Upper lobe of left lung (tissue), 6 donors: Measurements from ENCODE around the gene GUCY2C. TPM values are rescaled to one million over a fixed set of nuclear protein-coding genes. Genes with fewer than 3 reads are reported as not detected.

Source experiments
- ATAC-seq, 2 donors: fragments of 200-7000 bp; cut with Tn5 transposase; one replicate each; pipeline ENCODE4 v1.9.1; 2022; ENCODE audit warnings: mild to moderate bottlenecking in 2 of 2, moderate library complexity in 2 of 2; ENCODE audit not compliant: low FRiP score in 2 of 2
- DNase-seq, 2 donors: peaks; one replicate each; pipeline ENCODE4 v3.0.0-alpha.2; 2019 to 2020
- H3K27ac ChIP-seq, 4 donors: fragments of 200-600 bp; sonication (generic); one replicate each; pipeline ENCODE4 v1.5.1; 2016 to 2019
- H3K27me3 ChIP-seq, 4 donors: fragments of 200-600 bp; sonication (generic); one replicate each; pipeline ENCODE4 v1.5.1; 2017 to 2019
- H3K36me3 ChIP-seq, 4 donors: fragments of 200-600 bp; sonication (generic); one replicate each; pipeline ENCODE4 v1.5.1; 2016 to 2019
- H3K4me1 ChIP-seq, 4 donors: fragments of 200-600 bp; sonication (generic); one replicate each; pipeline ENCODE4 v1.5.1; 2018 to 2019
- H3K4me3 ChIP-seq, 4 donors: fragments of 200-600 bp; sonication (generic); one replicate each; pipeline ENCODE4 v1.5.1; 2017 to 2019; ENCODE audit warnings: mild to moderate bottlenecking in 2 of 4, moderate library complexity in 1 of 4
- H3K9me3 ChIP-seq, 4 donors: fragments of 200-600 bp; sonication (generic); one replicate each; pipeline ENCODE4 v1.5.1; 2018 to 2019
- EP300 ChIP-seq, 4 donors: sonication (generic); formaldehyde crosslinking; IDR thresholded peaks; one replicate each; pipeline ENCODE4 v1.5.1; 2017; ENCODE audit warnings: antibody characterized with exemption in 4 of 4, control low read depth in 2 of 4
- POLR2A ChIP-seq, 4 donors: fragments of 450-650 bp; IDR thresholded peaks; one replicate each; pipeline ENCODE4 v1.5.1; 2016 to 2017; ENCODE audit warnings: antibody characterized with exemption in 4 of 4, mild to moderate bottlenecking in 2 of 4
- POLR2AphosphoS5 ChIP-seq, 2 donors: sonication (generic); formaldehyde crosslinking; IDR thresholded peaks; one replicate each; pipeline ENCODE4 v1.5.1; 2017; ENCODE audit warnings: antibody characterized with exemption in 2 of 2
- WGBS, 2 donors: methylation state at CpG; one replicate each; pipeline ENCODE4 v1.1.5; 2017 to 2018; 5-methylcytosine and 5-hydroxymethylcytosine counted together
- total RNA-seq, 6 donors: library from RNA; depleted of rRNA in 4 of 6; stranded (reverse); fragments of >200 nt in 4 of 6; gene quantifications; one replicate each; pipeline versions ENCODE4 v1.1.0 to v1.2.1, GENCODE V29; 2016 to 2021
- TF ChIP-seq, protein P1 (sequence below), 6 experiments: fragments of 450-650 bp in 4 of 6; fragments of 200-600 bp in 2 of 6; sonication (generic) in 2 of 6; IDR thresholded peaks; one replicate each; pipeline ENCODE4 v1.5.1; 2016 to 2019; ENCODE audit warnings: antibody characterized with exemption in 6 of 6
- donor health status: DM: no; HTN: no; CAD: no; lungs with moderate emphysema.
- donor health status: DM: no; HTN: yes; CAD: no; lungs with severe emphysema.

The GUCY2C gene
- total RNA-seq, 6 donors from 2014 or later = 1.0 TPM; not detected in 5

DNA sequence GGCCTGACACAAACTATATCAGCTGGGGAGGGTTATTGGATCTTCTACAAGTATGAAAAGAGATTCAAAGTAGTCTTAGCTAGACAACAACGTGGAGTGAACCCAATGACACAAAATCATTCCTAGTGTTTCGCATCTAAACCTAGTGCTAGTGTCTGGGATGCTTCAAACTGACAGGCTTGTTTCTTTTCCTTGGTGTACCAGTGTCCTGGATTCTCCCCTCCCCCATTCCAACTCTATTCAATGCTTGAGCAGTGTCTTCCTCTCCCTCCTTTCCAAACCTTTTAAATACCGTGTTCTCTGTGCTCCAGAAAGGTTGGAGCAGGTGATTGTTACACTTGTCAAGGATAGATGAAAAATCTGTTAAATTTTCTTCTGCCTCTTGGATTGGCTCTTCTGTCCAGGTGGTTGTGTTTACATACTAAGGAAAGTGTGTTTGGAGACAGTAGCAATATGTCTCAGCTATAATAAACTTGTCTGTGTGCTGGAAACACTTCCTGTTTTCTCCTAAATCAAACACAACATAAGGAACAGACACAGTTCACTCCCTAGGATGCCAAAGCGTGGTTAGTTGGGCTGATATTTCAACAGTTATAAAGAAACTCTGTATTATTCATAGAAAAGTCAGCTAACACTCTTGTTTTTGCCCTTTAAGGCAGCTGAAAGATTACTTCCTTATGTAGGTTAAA lies 14.4 kb upstream of the GUCY2C start:
- no peaks in the 10 kb centered on the region for H3K9me3 ChIP-seq
- ATAC-seq = no peak
- 53 to 69% methylated on average over 4 of the region's 4 CpGs for WGBS, 2 donors
- H3K4me1 ChIP-seq = no peaks in the 10 kb centered on the region
- TF ChIP-seq EP300 (IDR thresholded peaks at IDR 0.05) (no peak), POLR2AphosphoS5 (IDR thresholded peaks at IDR 0.05) (no peak), POLR2A (IDR thresholded peaks at IDR 0.05) (no peak)
- TF ChIP-seq, protein P1, sequence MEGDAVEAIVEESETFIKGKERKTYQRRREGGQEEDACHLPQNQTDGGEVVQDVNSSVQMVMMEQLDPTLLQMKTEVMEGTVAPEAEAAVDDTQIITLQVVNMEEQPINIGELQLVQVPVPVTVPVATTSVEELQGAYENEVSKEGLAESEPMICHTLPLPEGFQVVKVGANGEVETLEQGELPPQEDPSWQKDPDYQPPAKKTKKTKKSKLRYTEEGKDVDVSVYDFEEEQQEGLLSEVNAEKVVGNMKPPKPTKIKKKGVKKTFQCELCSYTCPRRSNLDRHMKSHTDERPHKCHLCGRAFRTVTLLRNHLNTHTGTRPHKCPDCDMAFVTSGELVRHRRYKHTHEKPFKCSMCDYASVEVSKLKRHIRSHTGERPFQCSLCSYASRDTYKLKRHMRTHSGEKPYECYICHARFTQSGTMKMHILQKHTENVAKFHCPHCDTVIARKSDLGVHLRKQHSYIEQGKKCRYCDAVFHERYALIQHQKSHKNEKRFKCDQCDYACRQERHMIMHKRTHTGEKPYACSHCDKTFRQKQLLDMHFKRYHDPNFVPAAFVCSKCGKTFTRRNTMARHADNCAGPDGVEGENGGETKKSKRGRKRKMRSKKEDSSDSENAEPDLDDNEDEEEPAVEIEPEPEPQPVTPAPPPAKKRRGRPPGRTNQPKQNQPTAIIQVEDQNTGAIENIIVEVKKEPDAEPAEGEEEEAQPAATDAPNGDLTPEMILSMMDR (IDR thresholded peaks at IDR 0.05) = no peak
- no peak for DNase-seq
- H3K27ac ChIP-seq = no peak overlapping the region
- H3K4me3 ChIP-seq = no peak overlapping the region
- no peaks in the 10 kb centered on the region for H3K36me3 ChIP-seq
- H3K27me3 ChIP-seq = no peaks in the 10 kb centered on the region

DNA sequence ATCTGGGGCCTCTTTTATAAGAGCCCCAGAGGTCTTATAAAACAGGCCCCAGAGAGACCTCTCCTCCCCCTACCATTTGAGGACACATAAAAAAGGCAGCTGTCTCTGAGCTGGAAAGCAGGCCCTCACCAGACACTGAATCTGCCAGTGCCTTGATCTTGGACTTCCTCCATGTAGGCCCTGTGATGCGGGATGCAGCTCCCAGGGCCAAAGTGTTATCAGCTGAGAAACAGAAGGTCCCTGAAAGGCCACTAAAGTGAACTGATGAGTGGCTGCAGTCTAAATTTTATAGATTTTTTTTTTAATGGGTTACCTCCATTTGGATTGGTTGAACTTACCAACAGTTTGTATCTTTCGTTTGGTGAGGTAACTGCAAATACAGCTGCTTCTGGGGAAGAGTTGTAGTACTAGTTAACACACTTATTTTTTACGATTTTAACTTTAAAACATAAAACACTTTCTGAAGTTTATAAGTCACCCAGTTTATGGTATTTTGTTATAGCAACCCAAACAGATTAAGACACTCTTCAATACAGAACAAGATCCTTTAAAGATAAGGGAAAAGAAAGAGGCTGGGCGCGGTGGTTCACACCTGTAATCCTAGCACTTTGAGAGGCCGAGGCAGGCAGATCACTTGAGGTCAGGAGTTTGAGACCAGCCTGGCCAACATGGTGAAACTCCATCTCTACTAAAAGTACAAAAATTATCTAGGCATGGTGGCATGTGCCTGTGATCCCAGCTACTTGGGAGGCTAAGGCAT lies 5.6 kb upstream of the GUCY2C start:
- Histone ChIP-seq H3K4me3 (no peak overlapping the region), H3K27me3 (no peaks in the 10 kb centered on the region), H3K27ac (no peak overlapping the region), H3K4me1 (no peaks in the 10 kb centered on the region), H3K36me3 (no peaks in the 10 kb centered on the region), H3K9me3 (no peaks in the 10 kb centered on the region)
- ATAC-seq = no peak
- DNase-seq = no peak
- no peak for TF ChIP-seq POLR2A (IDR thresholded peaks at IDR 0.05)
- WGBS, 2 donors = 84% methylated on average over 6 of the region's 6 CpGs

DNA sequence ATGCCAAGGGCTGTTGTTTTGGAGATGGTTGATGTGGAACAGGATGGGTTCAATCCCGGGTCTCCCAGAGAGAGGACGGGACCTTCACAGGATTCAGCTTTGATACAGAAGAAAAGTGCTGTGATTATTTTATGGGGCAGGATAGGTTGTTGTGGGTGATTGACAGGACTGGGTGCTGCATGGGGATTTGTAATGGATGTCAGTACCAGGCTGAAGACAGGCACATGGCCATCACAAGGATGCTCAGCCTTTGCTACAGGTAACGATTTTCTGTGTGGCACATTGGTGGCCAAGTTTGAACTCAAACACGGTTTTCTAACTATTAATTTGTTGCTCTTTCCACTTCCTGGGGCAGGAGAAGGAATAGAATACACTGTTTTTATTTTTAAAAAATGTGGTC lies 4.5 kb upstream of the GUCY2C start:
- DNase-seq = no peak
- WGBS, 2 donors = 84 to 90% methylated on average over 4 of the region's 4 CpGs
- ATAC-seq = no peak
- TF ChIP-seq, protein P1 (IDR thresholded peaks at IDR 0.05) = no peak
- TF ChIP-seq POLR2A (IDR thresholded peaks at IDR 0.05) = no peak
- no peak for TF ChIP-seq EP300 (IDR thresholded peaks at IDR 0.05)
- TF ChIP-seq POLR2AphosphoS5 (IDR thresholded peaks at IDR 0.05) = no peak
- no peak overlapping the region for H3K27ac ChIP-seq
- H3K4me1 ChIP-seq = no peaks in the 10 kb centered on the region
- no peaks in the 10 kb centered on the region for H3K36me3 ChIP-seq
- no peaks in the 10 kb centered on the region for H3K9me3 ChIP-seq
- no peaks in the 10 kb centered on the region for H3K27me3 ChIP-seq
- H3K4me3 ChIP-seq = no peak overlapping the region

DNA sequence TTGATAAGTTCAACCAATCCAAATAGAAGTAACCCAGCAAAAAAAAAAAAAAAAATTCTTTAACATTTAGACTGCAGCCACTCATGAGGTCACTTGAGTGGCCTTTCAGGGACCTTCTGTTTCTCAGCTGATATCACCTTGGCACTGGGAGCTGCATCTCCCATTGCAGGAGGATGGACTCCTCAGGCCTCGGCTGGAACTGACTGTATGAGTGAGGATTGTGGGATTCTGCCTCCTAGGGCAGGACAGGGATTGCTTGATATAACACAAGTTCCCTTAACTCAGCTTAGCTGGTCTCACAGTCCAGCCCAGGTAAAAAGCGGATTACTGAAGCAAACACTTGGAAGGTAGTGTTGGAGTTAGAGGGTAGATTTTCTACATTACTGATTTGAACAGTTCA lies 3.5 kb upstream of the GUCY2C start:
- DNase-seq = no peak
- no peak overlapping the region for H3K4me3 ChIP-seq
- TF ChIP-seq, protein P1 (IDR thresholded peaks at IDR 0.05) = no peak
- no peak for TF ChIP-seq EP300 (IDR thresholded peaks at IDR 0.05)
- TF ChIP-seq POLR2AphosphoS5 (IDR thresholded peaks at IDR 0.05) = no peak
- no peak for TF ChIP-seq POLR2A (IDR thresholded peaks at IDR 0.05)
- WGBS, 2 donors = 83 to 89% methylated on average over 2 of the region's 2 CpGs
- H3K36me3 ChIP-seq = no peaks in the 10 kb centered on the region
- ATAC-seq = no peak
- no peak overlapping the region for H3K27ac ChIP-seq
- no peaks in the 10 kb centered on the region for H3K4me1 ChIP-seq
- H3K9me3 ChIP-seq = no peaks in the 10 kb centered on the region
- H3K27me3 ChIP-seq = no peaks in the 10 kb centered on the region

DNA sequence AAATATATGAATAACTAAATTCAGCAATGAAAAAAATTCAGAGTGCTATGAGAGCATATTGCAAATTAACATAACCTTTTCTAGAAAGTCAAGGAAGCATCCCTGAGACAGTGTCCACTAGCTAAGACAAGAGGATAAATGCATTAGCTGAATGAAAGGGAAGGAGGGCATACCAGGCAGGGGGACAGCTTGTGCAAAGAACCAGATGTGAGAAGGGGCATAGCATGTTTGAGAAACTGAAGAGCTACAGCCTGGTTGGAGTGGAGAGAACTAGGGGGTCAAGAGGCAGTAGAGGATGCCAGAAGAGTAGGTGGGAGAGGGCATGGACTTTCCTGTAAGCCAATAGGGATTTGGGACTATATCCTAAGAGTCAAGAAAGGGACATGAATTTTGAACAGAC lies 2.2 kb upstream of the GUCY2C start:
- H3K36me3 ChIP-seq = no peaks in the 10 kb centered on the region
- ATAC-seq (no peak), DNase-seq (no peak)

More for the DNA sequence above, 2.2 kb upstream of the GUCY2C start:
- Histone ChIP-seq H3K4me3 (no peak overlapping the region), H3K27ac (no peak overlapping the region), H3K27me3 (no peaks in the 10 kb centered on the region), H3K9me3 (no peaks in the 10 kb centered on the region), H3K4me1 (no peaks in the 10 kb centered on the region)
- no peak for TF ChIP-seq POLR2A (IDR thresholded peaks at IDR 0.05)
- TF ChIP-seq, protein P1 (IDR thresholded peaks at IDR 0.05) = no peak
- no peak for TF ChIP-seq EP300 (IDR thresholded peaks at IDR 0.05)
- TF ChIP-seq POLR2AphosphoS5 (IDR thresholded peaks at IDR 0.05) = no peak
